BLaER1 treated with 17β-estradiol and CSF1 and Interleukin-3, amounts not matched to agents 10 nM and 100 nM (cell line): ENCODE results near the gene ANO6.

ENCODE experiments used
- H3K27ac ChIP-seq, 11 experiments: shearing (Covaris generic); formaldehyde crosslinking; 2 replicates each; pipeline ENCODE4 v1.8.1; 2022
- H3K27me3 ChIP-seq, 11 experiments: shearing (Covaris generic); formaldehyde crosslinking; 2 replicates each; pipeline ENCODE4 v1.8.1; 2022
- H3K36me3 ChIP-seq, 11 experiments: shearing (Covaris generic); formaldehyde crosslinking; 2 replicates each; pipeline ENCODE4 v1.8.1; 2022
- H3K4me1 ChIP-seq, 10 experiments: shearing (Covaris generic); formaldehyde crosslinking; 2 replicates each; pipeline ENCODE4 v1.8.1; 2022
- H3K4me2 ChIP-seq, 11 experiments: shearing (Covaris generic); formaldehyde crosslinking; 2 replicates each; pipeline ENCODE4 v1.8.1; 2022
- H3K4me3 ChIP-seq, 10 experiments: shearing (Covaris generic); formaldehyde crosslinking; 2 replicates each; pipeline ENCODE4 v1.8.1; 2022
- H3K9ac ChIP-seq, 11 experiments: shearing (Covaris generic); formaldehyde crosslinking; 2 replicates each; pipeline ENCODE4 v1.8.1; 2022
- H3K9me3 ChIP-seq, 11 experiments: shearing (Covaris generic); formaldehyde crosslinking; replicated peaks in 1 of 11; 2 replicates each; pipeline ENCODE4 v1.8.1; 2022
- H4K20me1 ChIP-seq, 11 experiments: shearing (Covaris generic); formaldehyde crosslinking; 2 replicates each; pipeline ENCODE4 v1.8.1; 2022
- Cebpa-rat ChIP-seq, 11 experiments: shearing (Covaris generic); IDR thresholded peaks; 2 replicates each; pipeline ENCODE4 v1.8.1; 2022

The ANO6 gene

GRCh38 chr12:45216983-45217485, 1.1 kb downstream of the ANO6 start:
- TF ChIP-seq Cebpa-rat (IDR thresholded peaks at IDR 0.05): no peak
- peaks cover 0 to 5% (median 0%) of the 10 kb centered on the region in 11 experiments; a peak in 1 of 22 replicates for H3K9me3 ChIP-seq
- H3K27me3 ChIP-seq: no peaks in the 10 kb centered on the region

GRCh38 chr12:45217846-45218245, 2.0 kb downstream of the ANO6 start:
- Histone ChIP-seq H3K9ac (peak overlapping the region; percentile 87 to 96 (median 91); a peak in 20 of 22 replicates), H3K4me2 (peak overlapping the region; percentile 82 to 95 (median 92)), H3K36me3 (peaks cover 0 to 13% (median 5%) of the 10 kb centered on the region in 11 experiments; a peak in 4 of 22 replicates), H3K4me3 (peak overlapping the region; percentile 76 to 98 (median 94)), H3K27me3 (no peaks in the 10 kb centered on the region), H3K4me1 (peaks cover 32 to 50% (median 45%) of the 10 kb centered on the region in 10 experiments), H4K20me1 (peaks cover 46 to 62% (median 57%) of the 10 kb centered on the region in 11 experiments; a peak in 20 of 22 replicates), H3K9me3 (peaks cover 0 to 5% (median 0%) of the 10 kb centered on the region in 11 experiments; a peak in 1 of 22 replicates), H3K27ac (peak overlapping the region in 2 of 11 experiments; percentile 87 to 90; a peak in 4 of 22 replicates)
- TF ChIP-seq Cebpa-rat (IDR thresholded peaks at IDR 0.05): no peak

More at GRCh38 chr12:45216983-45217485, 1.1 kb downstream of the ANO6 start:
- Histone ChIP-seq H3K4me3 (peak overlapping the region; percentile 76 to 98 (median 94)), H3K36me3 (peaks cover 0 to 13% (median 0%) of the 10 kb centered on the region in 11 experiments; a peak in 3 of 22 replicates), H3K4me1 (peaks cover 32 to 50% (median 45%) of the 10 kb centered on the region in 10 experiments), H3K27ac (peak overlapping the region; percentile 71 to 92 (median 88)), H4K20me1 (peaks cover 38 to 54% (median 49%) of the 10 kb centered on the region in 11 experiments; a peak in 20 of 22 replicates), H3K9ac (peak overlapping the region; percentile 87 to 96 (median 91)), H3K4me2 (peak overlapping the region; percentile 82 to 95 (median 92))

- peak overlapping the region; percentile 82 to 95 (median 92) for H3K4me2 ChIP-seq
- H3K36me3 ChIP-seq: peaks cover 0 to 14% (median 6%) of the 10 kb centered on the region in 11 experiments; a peak in 5 of 22 replicates
- H3K27me3 ChIP-seq: no peaks in the 10 kb centered on the region
- no peak overlapping the region for H3K4me3 ChIP-seq
- H3K4me1 ChIP-seq: peaks cover 29 to 42% (median 38%) of the 10 kb centered on the region in 10 experiments
- peak in 5 of 11 experiments; percentile 35 to 90 (median 49); a peak in 8 of 22 replicates for TF ChIP-seq Cebpa-rat (IDR thresholded peaks at IDR 0.05)
- H4K20me1 ChIP-seq: peaks cover 54 to 79% (median 72%) of the 10 kb centered on the region in 11 experiments; a peak in 21 of 22 replicates
- peak overlapping the region in 2 of 11 experiments; percentile 1 to 11; a peak in 1 of 22 replicates for H3K27ac ChIP-seq
- peaks cover 0 to 5% (median 0%) of the 10 kb centered on the region in 11 experiments; a peak in 1 of 22 replicates for H3K9me3 ChIP-seq
- H3K9ac ChIP-seq: no peak overlapping the region; a peak in 1 of 22 replicates
Measured at GRCh38 chr12:45219621-45220020, 3.7 kb downstream of the ANO6 start.

GRCh38 chr12:45220363-45220931, 4.6 kb downstream of the ANO6 start:
- H3K9ac ChIP-seq: no peak overlapping the region

GRCh38 chr12:45220969-45221368, 5.1 kb downstream of the ANO6 start:
- Histone ChIP-seq H3K4me1 (peaks cover 27 to 39% (median 35%) of the 10 kb centered on the region in 10 experiments), H3K9ac (no peak overlapping the region), H3K27ac (no peak overlapping the region), H4K20me1 (peaks cover 54 to 91% (median 72%) of the 10 kb centered on the region in 11 experiments), H3K9me3 (peaks cover 0 to 5% (median 0%) of the 10 kb centered on the region in 11 experiments; a peak in 1 of 22 replicates), H3K4me3 (no peak overlapping the region), H3K4me2 (peak overlapping the region in 4 of 11 experiments; percentile 87 to 92 (median 92); a peak in 5 of 22 replicates), H3K36me3 (peaks cover 0 to 23% (median 6%) of the 10 kb centered on the region in 11 experiments; a peak in 7 of 22 replicates), H3K27me3 (no peaks in the 10 kb centered on the region)
- TF ChIP-seq Cebpa-rat (IDR thresholded peaks at IDR 0.05): no peak

More at GRCh38 chr12:45220363-45220931, 4.6 kb downstream of the ANO6 start:
- peaks cover 54 to 87% (median 72%) of the 10 kb centered on the region in 11 experiments for H4K20me1 ChIP-seq
- no peak overlapping the region for H3K4me3 ChIP-seq
- no peak overlapping the region for H3K27ac ChIP-seq
- TF ChIP-seq Cebpa-rat (IDR thresholded peaks at IDR 0.05): peak in 1 of 11 experiments; percentile 59; a peak in 1 of 22 replicates
- H3K4me2 ChIP-seq: peak overlapping the region; percentile 82 to 95 (median 92); a peak in 17 of 22 replicates
- H3K4me1 ChIP-seq: peaks cover 27 to 39% (median 35%) of the 10 kb centered on the region in 10 experiments
- H3K9me3 ChIP-seq: peaks cover 0 to 5% (median 0%) of the 10 kb centered on the region in 11 experiments; a peak in 1 of 22 replicates
- H3K27me3 ChIP-seq: no peaks in the 10 kb centered on the region
- peaks cover 0 to 18% (median 6%) of the 10 kb centered on the region in 11 experiments; a peak in 7 of 22 replicates for H3K36me3 ChIP-seq

GRCh38 chr12:45223868-45224267, 8.0 kb downstream of the ANO6 start:
- H3K4me2 ChIP-seq: no peak overlapping the region
- H3K4me1 ChIP-seq: peaks cover 13 to 20% (median 17%) of the 10 kb centered on the region in 10 experiments

GRCh38 chr12:45224311-45224710, 8.4 kb downstream of the ANO6 start:
- H3K9me3 ChIP-seq: peaks cover 0 to 5% (median 0%) of the 10 kb centered on the region in 11 experiments; a peak in 1 of 22 replicates
- H3K4me3 ChIP-seq: no peak overlapping the region
- H3K4me2 ChIP-seq: no peak overlapping the region
- H4K20me1 ChIP-seq: peaks cover 35 to 95% (median 61%) of the 10 kb centered on the region in 11 experiments
- no peak overlapping the region for H3K9ac ChIP-seq
- H3K36me3 ChIP-seq: peaks cover 15 to 39% (median 22%) of the 10 kb centered on the region in 11 experiments; a peak in 17 of 22 replicates
- H3K4me1 ChIP-seq: peaks cover 8 to 16% (median 13%) of the 10 kb centered on the region in 10 experiments
- H3K27ac ChIP-seq: no peak overlapping the region
- no peaks in the 10 kb centered on the region for H3K27me3 ChIP-seq
- TF ChIP-seq Cebpa-rat (IDR thresholded peaks at IDR 0.05): no peak

More at GRCh38 chr12:45223868-45224267, 8.0 kb downstream of the ANO6 start:
- Histone ChIP-seq H3K36me3 (peaks cover 15 to 36% (median 21%) of the 10 kb centered on the region in 11 experiments; a peak in 17 of 22 replicates), H3K27ac (no peak overlapping the region), H4K20me1 (peaks cover 39 to 96% (median 66%) of the 10 kb centered on the region in 11 experiments), H3K27me3 (no peaks in the 10 kb centered on the region), H3K4me3 (no peak overlapping the region), H3K9ac (no peak overlapping the region), H3K9me3 (peaks cover 0 to 5% (median 0%) of the 10 kb centered on the region in 11 experiments; a peak in 1 of 22 replicates)
- no peak for TF ChIP-seq Cebpa-rat (IDR thresholded peaks at IDR 0.05)

GRCh38 chr12:45226021-45226420, 10.1 kb downstream of the ANO6 start:
- Histone ChIP-seq H3K4me2 (no peak overlapping the region), H3K9me3 (peaks cover 0 to 5% (median 0%) of the 10 kb centered on the region in 11 experiments; a peak in 1 of 22 replicates), H3K9ac (no peak overlapping the region), H4K20me1 (peaks cover 19 to 78% (median 44%) of the 10 kb centered on the region in 11 experiments), H3K27me3 (no peaks in the 10 kb centered on the region), H3K27ac (no peak overlapping the region), H3K4me3 (no peak overlapping the region), H3K36me3 (peaks cover 17 to 42% (median 29%) of the 10 kb centered on the region in 11 experiments; a peak in 18 of 22 replicates), H3K4me1 (no peaks in the 10 kb centered on the region; a peak in 1 of 20 replicates)
- no peak for TF ChIP-seq Cebpa-rat (IDR thresholded peaks at IDR 0.05)
